ENCODE measurements around the gene ERGIC3.

GRCh38 chr20:35492352-35492751, 49.5 kb upstream of the ERGIC3 start:
- no peak for TF ChIP-seq CTCF (IDR thresholded peaks at IDR 0.05)
- TF ChIP-seq ZFX (IDR thresholded peaks at IDR 0.05; ENCODE audit: borderline replicate concordance): no peak
